ENCODE data around the gene SOX30. TPM values are rescaled to one million over a fixed set of nuclear protein-coding genes. Genes with fewer than 3 reads are reported as not detected.

The SOX30 gene
- total and polyA plus RNA-seq, 4 donors = under 0.01 to 0.21 TPM; not detected in 2

DNA sequence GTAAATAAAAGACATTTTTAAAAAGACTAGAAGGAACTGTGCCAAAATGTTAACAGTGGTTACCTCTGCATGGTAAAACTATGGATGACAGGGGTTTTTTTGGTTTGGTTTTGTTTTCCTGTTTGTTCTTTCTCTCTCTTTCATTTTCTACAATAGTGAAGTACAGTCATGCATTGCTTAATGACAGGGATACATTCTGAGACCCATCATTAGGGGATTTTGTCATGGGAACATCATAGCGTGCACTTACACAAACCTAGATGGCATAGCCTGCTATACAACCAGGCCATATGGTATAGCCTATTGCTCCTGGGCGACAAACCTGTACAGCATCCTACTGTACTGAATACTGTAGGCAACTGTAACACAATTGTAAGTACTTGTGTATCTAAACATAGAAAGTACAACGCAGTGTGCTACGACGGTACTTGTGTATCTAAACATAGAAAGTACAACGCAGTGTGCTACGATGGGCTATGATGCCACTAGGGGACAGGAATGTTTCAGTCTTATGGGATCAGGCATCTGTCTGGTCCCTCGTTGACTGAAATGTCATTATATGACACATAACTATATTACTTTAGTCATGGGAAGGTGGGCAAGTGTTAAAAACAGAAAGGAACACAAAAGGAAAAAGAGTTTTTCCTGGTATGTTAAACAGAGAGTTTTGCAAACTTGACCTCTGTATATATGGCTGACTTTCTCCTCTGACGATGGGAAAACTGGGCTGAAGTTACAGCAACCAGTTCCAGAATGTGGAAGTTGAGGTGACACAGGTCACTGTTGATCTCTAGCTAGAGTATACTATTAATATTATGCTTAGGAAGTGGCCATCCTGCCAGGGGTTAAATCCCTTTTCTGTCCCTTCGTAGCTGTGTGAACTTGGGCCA lies 69.3 kb downstream of the SOX30 start (continued):
- TF ChIP-seq NR2F2 (IDR thresholded peaks at IDR 0.05) = no peak

DNA sequence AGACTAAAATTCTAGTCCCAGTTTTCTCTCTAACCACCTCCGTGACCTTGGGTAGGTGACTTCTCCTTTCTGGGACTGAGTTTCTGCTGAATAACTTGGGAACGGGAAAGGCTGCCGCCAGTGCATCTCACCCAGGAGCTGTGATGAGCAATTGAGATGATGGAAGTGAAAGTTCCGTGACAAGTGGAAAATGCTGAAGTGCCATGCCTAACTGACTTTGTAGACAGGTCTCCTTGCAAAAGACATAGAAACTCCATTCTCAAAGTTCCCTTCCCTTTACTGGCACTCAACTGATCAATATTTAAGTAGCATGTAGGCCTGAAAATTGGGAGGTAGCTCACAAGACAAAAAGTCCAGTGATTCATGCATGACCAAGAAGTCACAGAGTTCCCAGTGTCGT lies 70.3 kb downstream of the SOX30 start:
- WGBS = 93% methylated on average over 5 of the region's 5 CpGs

DNA sequence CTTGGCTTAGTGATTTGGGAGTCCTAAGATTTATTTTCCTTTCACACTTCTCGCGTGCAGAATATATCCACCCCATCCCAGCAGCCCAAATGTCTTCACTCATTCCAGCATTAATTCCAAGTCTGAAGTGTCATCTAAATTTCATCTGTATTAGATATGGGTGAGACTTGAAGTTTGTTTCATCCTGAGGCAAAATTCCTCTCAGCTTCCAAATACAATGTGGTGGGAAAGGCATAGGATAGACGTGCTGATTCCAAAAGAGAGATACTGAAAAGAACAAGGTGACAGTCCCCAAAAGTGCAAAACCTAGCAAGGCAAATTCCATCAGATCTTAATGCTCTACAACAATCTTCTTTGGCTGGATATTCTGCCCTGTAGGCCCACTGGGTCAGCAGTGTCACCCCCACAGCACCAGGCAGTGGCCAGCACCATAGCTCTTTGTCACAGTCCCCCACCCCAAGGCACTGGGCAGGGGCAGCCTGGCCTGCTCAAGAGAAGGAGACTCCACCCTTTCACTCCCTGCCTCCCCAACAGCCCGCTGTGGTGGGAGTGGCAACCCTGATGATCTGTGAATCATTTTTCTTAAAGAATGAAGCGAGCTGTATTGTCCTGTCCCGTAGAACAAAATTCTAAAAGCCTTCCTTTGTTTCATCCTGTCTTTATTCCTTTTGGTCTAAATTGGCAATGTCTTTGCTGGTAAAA lies 74.0 kb downstream of the SOX30 start:
- TF ChIP-seq TAF1 (conservative IDR thresholded peaks at IDR 0.05) (no peak), NR2F2 (IDR thresholded peaks at IDR 0.05) (no peak), RAD21 (IDR thresholded peaks at IDR 0.05) (no peak), FOXA1 (IDR thresholded peaks at IDR 0.05) (no peak), EGR1 (IDR thresholded peaks at IDR 0.05; ENCODE audit: low read depth in 2 of 2) (no peak), RXRA (IDR thresholded peaks at IDR 0.05) (no peak), HNF4A (conservative IDR thresholded peaks at IDR 0.05) (no peak), JUND (IDR thresholded peaks at IDR 0.05) (no peak), SP1 (IDR thresholded peaks at IDR 0.05) (no peak)
- TF ChIP-seq, protein P1, sequence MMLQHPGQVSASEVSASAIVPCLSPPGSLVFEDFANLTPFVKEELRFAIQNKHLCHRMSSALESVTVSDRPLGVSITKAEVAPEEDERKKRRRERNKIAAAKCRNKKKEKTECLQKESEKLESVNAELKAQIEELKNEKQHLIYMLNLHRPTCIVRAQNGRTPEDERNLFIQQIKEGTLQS (IDR thresholded peaks at IDR 0.05) = no peak
- TF ChIP-seq, protein P2, sequence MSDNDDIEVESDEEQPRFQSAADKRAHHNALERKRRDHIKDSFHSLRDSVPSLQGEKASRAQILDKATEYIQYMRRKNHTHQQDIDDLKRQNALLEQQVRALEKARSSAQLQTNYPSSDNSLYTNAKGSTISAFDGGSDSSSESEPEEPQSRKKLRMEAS (IDR thresholded peaks at IDR 0.05) = no peak
- DNase-seq (ENCODE audit: low spot score) = no peak
- peaks cover 0 to 13% (median 7%) of the 10 kb centered on the region in 4 donors for H3K4me1 ChIP-seq (ENCODE audit: control insufficient read depth in 4 of 4, insufficient read depth in 4 of 4, low read length in 3 of 4)
- no peak overlapping the region for H3K9ac ChIP-seq (ENCODE audit: low read depth in 1 of 2, low read length in 2 of 2)
- no peaks in the 10 kb centered on the region for H3K36me3 ChIP-seq (ENCODE audit: control insufficient read depth in 4 of 4, insufficient read depth in 3 of 4, low read depth in 1 of 4, low read length in 3 of 4)
- 95% methylated on average over 6 of the region's 6 CpGs for WGBS
- no peaks in the 10 kb centered on the region for H3K9me3 ChIP-seq (ENCODE audit: control insufficient read depth in 4 of 4, low read length in 3 of 4)
- H3K27ac ChIP-seq (ENCODE audit: low read depth in 1 of 2, low read length in 2 of 2) = no peak overlapping the region
- no peaks in the 10 kb centered on the region for H3K27me3 ChIP-seq (ENCODE audit: control insufficient read depth in 4 of 4, insufficient read depth in 4 of 4, low read length in 3 of 4)
- H3K4me3 ChIP-seq (ENCODE audit: low read depth in 1 of 3, low read length in 3 of 3) = no peak overlapping the region

More for the DNA sequence above, 70.3 kb downstream of the SOX30 start:
- Histone ChIP-seq H3K4me3 (ENCODE audit: low read depth in 1 of 3, low read length in 3 of 3) (no peak overlapping the region), H3K27me3 (ENCODE audit: control insufficient read depth in 4 of 4, insufficient read depth in 4 of 4, low read length in 3 of 4) (no peaks in the 10 kb centered on the region), H3K36me3 (ENCODE audit: control insufficient read depth in 4 of 4, insufficient read depth in 3 of 4, low read depth in 1 of 4, low read length in 3 of 4) (no peaks in the 10 kb centered on the region), H3K9me3 (ENCODE audit: control insufficient read depth in 4 of 4, low read length in 3 of 4) (no peaks in the 10 kb centered on the region), H3K9ac (ENCODE audit: low read depth in 1 of 2, low read length in 2 of 2) (no peak overlapping the region), H3K27ac (ENCODE audit: low read depth in 1 of 2, low read length in 2 of 2) (no peak overlapping the region), H3K4me1 (ENCODE audit: control insufficient read depth in 4 of 4, insufficient read depth in 4 of 4, low read length in 3 of 4) (no peaks in the 10 kb centered on the region)
- DNase-seq (ENCODE audit: low spot score) = no peak
- no peak for TF ChIP-seq EGR1 (IDR thresholded peaks at IDR 0.05; ENCODE audit: low read depth in 2 of 2)
- TF ChIP-seq NR2F2 (IDR thresholded peaks at IDR 0.05) = no peak
- TF ChIP-seq SP1 (IDR thresholded peaks at IDR 0.05) = no peak
- TF ChIP-seq, protein P3, sequence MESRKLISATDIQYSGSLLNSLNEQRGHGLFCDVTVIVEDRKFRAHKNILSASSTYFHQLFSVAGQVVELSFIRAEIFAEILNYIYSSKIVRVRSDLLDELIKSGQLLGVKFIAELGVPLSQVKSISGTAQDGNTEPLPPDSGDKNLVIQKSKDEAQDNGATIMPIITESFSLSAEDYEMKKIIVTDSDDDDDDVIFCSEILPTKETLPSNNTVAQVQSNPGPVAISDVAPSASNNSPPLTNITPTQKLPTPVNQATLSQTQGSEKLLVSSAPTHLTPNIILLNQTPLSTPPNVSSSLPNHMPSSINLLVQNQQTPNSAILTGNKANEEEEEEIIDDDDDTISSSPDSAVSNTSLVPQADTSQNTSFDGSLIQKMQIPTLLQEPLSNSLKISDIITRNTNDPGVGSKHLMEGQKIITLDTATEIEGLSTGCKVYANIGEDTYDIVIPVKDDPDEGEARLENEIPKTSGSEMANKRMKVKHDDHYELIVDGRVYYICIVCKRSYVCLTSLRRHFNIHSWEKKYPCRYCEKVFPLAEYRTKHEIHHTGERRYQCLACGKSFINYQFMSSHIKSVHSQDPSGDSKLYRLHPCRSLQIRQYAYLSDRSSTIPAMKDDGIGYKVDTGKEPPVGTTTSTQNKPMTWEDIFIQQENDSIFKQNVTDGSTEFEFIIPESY (IDR thresholded peaks at IDR 0.05) = no peak
- no peak for TF ChIP-seq HNF4G (IDR thresholded peaks at IDR 0.05)

Data from liver (tissue), 9 donors.